HEK293 (cell line): Measurements from ENCODE around the gene BTG4.

Source experiments
- BCL11A ChIP-seq: fragments of 450-650 bp; formaldehyde crosslinking; IDR thresholded peaks from 2 replicates; pipeline ENCODE4 v1.5.1; 2016; ENCODE audit warnings: low read depth, missing biosample characterization, missing genetic modification characterization
- YY1 ChIP-seq: fragments of 450-650 bp; formaldehyde crosslinking; IDR thresholded peaks from 2 replicates; pipeline ENCODE4 v1.5.1; 2018; ENCODE audit warnings: missing biosample characterization, missing genetic modification characterization
- ZIC2 ChIP-seq: fragments of 450-650 bp; formaldehyde crosslinking; IDR thresholded peaks from 2 replicates; pipeline ENCODE4 v1.5.1; 2016; ENCODE audit warnings: missing biosample characterization, missing genetic modification characterization
- ZNF184 ChIP-seq: fragments of 450-650 bp; IDR thresholded peaks from 2 replicates; pipeline ENCODE4 v1.5.1; 2018; ENCODE audit warnings: missing biosample characterization, mild to moderate bottlenecking, missing genetic modification characterization
- ZNF366 ChIP-seq: fragments of 450-650 bp; formaldehyde crosslinking; conservative IDR thresholded peaks from 2 replicates; pipeline ENCODE4 v1.5.1; 2016; ENCODE audit warnings: missing biosample characterization, missing genetic modification characterization
- ZNF76 ChIP-seq: fragments of 450-650 bp; formaldehyde crosslinking; IDR thresholded peaks from 2 replicates; pipeline ENCODE4; 2016; ENCODE audit warnings: low read depth, missing biosample characterization, missing genetic modification characterization, borderline replicate concordance
- TF ChIP-seq, protein P1 (sequence below): fragments of 450-650 bp; formaldehyde crosslinking; IDR thresholded peaks from 2 replicates; pipeline ENCODE4 v1.5.1; 2016; ENCODE audit warnings: missing biosample characterization, missing genetic modification characterization

DNA sequence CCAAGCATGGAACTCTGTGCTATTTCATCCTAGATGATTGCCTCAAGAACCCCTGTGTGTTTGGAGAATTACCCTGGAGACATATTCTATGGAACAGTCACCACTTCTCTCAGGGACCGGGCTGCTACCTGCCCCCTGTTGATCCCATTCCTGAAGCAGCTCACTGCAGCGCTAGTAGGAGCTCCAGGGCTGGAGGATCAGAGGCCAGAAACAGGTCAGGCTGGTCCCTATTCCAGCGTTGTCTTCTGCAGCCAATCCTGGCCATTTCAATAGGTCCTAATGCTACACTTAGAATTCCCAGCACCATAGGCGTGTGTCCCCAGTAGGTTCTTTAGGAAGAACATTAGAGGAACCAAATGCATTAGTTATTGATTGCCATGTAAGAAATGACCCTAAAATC lies 48.9 kb downstream of the BTG4 start:
- TF ChIP-seq, protein P1, sequence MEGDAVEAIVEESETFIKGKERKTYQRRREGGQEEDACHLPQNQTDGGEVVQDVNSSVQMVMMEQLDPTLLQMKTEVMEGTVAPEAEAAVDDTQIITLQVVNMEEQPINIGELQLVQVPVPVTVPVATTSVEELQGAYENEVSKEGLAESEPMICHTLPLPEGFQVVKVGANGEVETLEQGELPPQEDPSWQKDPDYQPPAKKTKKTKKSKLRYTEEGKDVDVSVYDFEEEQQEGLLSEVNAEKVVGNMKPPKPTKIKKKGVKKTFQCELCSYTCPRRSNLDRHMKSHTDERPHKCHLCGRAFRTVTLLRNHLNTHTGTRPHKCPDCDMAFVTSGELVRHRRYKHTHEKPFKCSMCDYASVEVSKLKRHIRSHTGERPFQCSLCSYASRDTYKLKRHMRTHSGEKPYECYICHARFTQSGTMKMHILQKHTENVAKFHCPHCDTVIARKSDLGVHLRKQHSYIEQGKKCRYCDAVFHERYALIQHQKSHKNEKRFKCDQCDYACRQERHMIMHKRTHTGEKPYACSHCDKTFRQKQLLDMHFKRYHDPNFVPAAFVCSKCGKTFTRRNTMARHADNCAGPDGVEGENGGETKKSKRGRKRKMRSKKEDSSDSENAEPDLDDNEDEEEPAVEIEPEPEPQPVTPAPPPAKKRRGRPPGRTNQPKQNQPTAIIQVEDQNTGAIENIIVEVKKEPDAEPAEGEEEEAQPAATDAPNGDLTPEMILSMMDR (tag by site-specific recombination), result no peak
- TF ChIP-seq ZNF366 (tag by site-specific recombination), result no peak
- no peak for TF ChIP-seq ZNF76 (tag by site-specific recombination)
- no peak for TF ChIP-seq BCL11A (tag by site-specific recombination)
- no peak for TF ChIP-seq ZNF184
- TF ChIP-seq ZIC2 (tag by site-specific recombination), result no peak
- TF ChIP-seq YY1 (tag by site-specific recombination), result no peak
